ENCODE data around the gene GALNT10.

DNA sequence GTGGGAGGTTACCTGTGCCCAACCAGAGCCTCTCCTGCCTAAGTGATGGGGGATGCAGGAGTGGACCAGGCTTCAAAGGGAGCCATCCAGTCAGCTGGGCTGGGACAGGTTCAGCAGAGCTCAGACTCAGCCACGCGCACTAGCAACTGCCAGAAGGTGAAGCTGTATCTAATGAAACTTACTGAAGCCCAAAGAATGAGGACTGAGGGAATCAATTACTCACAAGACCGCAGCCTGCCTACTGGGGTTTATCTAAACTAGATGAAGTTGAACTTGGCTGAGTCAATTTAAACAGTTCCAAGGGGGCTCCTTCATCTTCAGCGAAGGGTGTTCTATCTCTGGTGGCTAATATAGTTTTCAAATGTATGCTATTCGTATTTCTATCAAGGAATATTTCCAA, 276.1 kb downstream of the GALNT10 start:
- TF ChIP-seq, protein P1, sequence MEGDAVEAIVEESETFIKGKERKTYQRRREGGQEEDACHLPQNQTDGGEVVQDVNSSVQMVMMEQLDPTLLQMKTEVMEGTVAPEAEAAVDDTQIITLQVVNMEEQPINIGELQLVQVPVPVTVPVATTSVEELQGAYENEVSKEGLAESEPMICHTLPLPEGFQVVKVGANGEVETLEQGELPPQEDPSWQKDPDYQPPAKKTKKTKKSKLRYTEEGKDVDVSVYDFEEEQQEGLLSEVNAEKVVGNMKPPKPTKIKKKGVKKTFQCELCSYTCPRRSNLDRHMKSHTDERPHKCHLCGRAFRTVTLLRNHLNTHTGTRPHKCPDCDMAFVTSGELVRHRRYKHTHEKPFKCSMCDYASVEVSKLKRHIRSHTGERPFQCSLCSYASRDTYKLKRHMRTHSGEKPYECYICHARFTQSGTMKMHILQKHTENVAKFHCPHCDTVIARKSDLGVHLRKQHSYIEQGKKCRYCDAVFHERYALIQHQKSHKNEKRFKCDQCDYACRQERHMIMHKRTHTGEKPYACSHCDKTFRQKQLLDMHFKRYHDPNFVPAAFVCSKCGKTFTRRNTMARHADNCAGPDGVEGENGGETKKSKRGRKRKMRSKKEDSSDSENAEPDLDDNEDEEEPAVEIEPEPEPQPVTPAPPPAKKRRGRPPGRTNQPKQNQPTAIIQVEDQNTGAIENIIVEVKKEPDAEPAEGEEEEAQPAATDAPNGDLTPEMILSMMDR (IDR thresholded peaks at IDR 0.05; ENCODE audit: borderline replicate concordance, extremely low read depth, low read length, poor library complexity, severe bottlenecking), result no peak
- TF ChIP-seq EZH2 (IDR thresholded peaks at IDR 0.05; ENCODE audit: borderline replicate concordance, low read depth, low read length, severe bottlenecking), result no peak
